ENCODE data around the gene BCORL1.

DNA sequence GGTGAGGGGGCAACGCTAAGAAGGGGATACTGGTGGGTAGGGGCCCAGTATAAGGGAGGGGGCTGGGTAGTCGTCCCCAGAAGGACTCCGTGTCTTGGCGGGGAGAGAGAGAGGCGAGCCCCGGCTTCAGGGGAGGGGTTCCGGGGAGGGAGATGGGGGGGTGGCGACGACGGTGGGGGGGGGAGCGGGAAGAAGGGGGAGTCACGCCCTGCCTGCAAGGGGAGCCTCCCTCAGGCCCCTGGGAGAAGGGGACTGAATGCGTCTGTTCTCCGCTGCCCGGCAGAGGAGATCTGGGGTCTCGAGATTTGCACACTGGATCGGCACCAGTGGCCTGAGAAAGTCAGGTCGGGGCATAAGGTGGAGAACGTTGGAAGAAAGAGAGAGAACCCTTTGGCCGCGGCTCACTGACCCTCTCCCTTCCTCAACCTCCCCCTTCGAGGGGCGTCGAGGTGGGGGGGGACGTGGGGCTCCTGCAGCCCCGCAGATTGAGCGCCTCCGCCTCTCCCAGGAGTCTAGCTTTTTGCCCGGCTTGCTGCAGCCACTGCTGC is 609 bp upstream of the BCORL1 start:
- TF ChIP-seq CTCF (IDR thresholded peaks at IDR 0.05; ENCODE audit: poor library complexity), result no peak
- no peak for TF ChIP-seq EZH2 (IDR thresholded peaks at IDR 0.05; ENCODE audit: borderline replicate concordance)

All from hepatocyte (in vitro differentiated cells).